ENCODE measurements around the gene RNF152. TPM values are rescaled to one million over a fixed set of nuclear protein-coding genes. Genes with fewer than 3 reads are reported as not detected.

RNF152 gene
- total RNA-seq, 4 donors from 2014 or later, result 49.3 to 143 (median 95.2) TPM

GRCh38 chr18:61889541-61889940 lies 3.3 kb downstream of the RNF152 start:
- H3K4me1 ChIP-seq, result peaks cover 33% of the 10 kb centered on the region

GRCh38 chr18:61888622-61889021 lies 4.2 kb downstream of the RNF152 start:
- H3K27me3 ChIP-seq, result no peaks in the 10 kb centered on the region
- no peak for TF ChIP-seq CTCF (IDR thresholded peaks at IDR 0.05)
- no peak for TF ChIP-seq POLR2AphosphoS5 (IDR thresholded peaks at IDR 0.05)
- TF ChIP-seq POLR2A (IDR thresholded peaks at IDR 0.05), result no peak
- no peak for TF ChIP-seq EP300 (IDR thresholded peaks at IDR 0.05)
- DNase-seq (ENCODE audit: low spot score in 2 of 2), result no peak
- H3K9me3 ChIP-seq, result no peaks in the 10 kb centered on the region
- WGBS, result 78% methylated on average over 5 of the region's 5 CpGs
- H3K27ac ChIP-seq, result no peak overlapping the region
- peak overlapping the region; percentile 9 for H3K4me3 ChIP-seq
- peaks cover 10% of the 10 kb centered on the region for H3K36me3 ChIP-seq
- H3K4me1 ChIP-seq, result peaks cover 32% of the 10 kb centered on the region

More at GRCh38 chr18:61889541-61889940, 3.3 kb downstream of the RNF152 start:
- no peaks in the 10 kb centered on the region for H3K27me3 ChIP-seq
- H3K36me3 ChIP-seq, result peaks cover 10% of the 10 kb centered on the region
- H3K27ac ChIP-seq, result no peak overlapping the region
- DNase-seq (ENCODE audit: low spot score in 2 of 2), result no peak
- TF ChIP-seq POLR2A (IDR thresholded peaks at IDR 0.05) (no peak), EP300 (IDR thresholded peaks at IDR 0.05) (no peak), CTCF (IDR thresholded peaks at IDR 0.05) (no peak)
- H3K9me3 ChIP-seq, result no peaks in the 10 kb centered on the region
- H3K4me3 ChIP-seq, result peak overlapping the region; percentile 9
- WGBS, result 81% methylated on average over 1 of the region's 1 CpG

- no peak for TF ChIP-seq EP300 (IDR thresholded peaks at IDR 0.05)
- Histone ChIP-seq H3K9me3 (no peaks in the 10 kb centered on the region), H3K36me3 (peaks cover 10% of the 10 kb centered on the region), H3K27me3 (no peaks in the 10 kb centered on the region), H3K4me3 (no peak overlapping the region), H3K4me1 (peaks cover 37% of the 10 kb centered on the region), H3K27ac (no peak overlapping the region)
- no peak for DNase-seq (ENCODE audit: low spot score in 2 of 2)
- WGBS, result 82% methylated on average over 6 of the region's 6 CpGs
These were observed 5.0 kb downstream of the RNF152 start for GRCh38 chr18:61887838-61888237.

GRCh38 chr18:61883547-61883946 lies 9.3 kb downstream of the RNF152 start:
- DNase-seq (ENCODE audit: low spot score in 2 of 2), result no peak
- H3K9me3 ChIP-seq, result no peaks in the 10 kb centered on the region
- H3K36me3 ChIP-seq, result peaks cover 12% of the 10 kb centered on the region
- H3K4me1 ChIP-seq, result peaks cover 28% of the 10 kb centered on the region
- TF ChIP-seq CTCF (IDR thresholded peaks at IDR 0.05) (no peak), EP300 (IDR thresholded peaks at IDR 0.05) (no peak), POLR2A (IDR thresholded peaks at IDR 0.05) (no peak), POLR2AphosphoS5 (IDR thresholded peaks at IDR 0.05) (no peak)
- H3K27me3 ChIP-seq, result no peaks in the 10 kb centered on the region
- H3K4me3 ChIP-seq, result no peak overlapping the region
- no peak overlapping the region for H3K27ac ChIP-seq
- 96% methylated on average over 2 of the region's 2 CpGs for WGBS

GRCh38 chr18:61882296-61883004 lies 10.4 kb downstream of the RNF152 start:
- Histone ChIP-seq H3K4me3 (no peak overlapping the region), H3K27ac (peak overlapping the region; percentile 41), H3K27me3 (no peaks in the 10 kb centered on the region), H3K9me3 (no peaks in the 10 kb centered on the region), H3K4me1 (peaks cover 24% of the 10 kb centered on the region), H3K36me3 (peaks cover 12% of the 10 kb centered on the region)
- DNase-seq (ENCODE audit: low spot score in 2 of 2), result no peak
- TF ChIP-seq EP300 (IDR thresholded peaks at IDR 0.05), result no peak
- TF ChIP-seq POLR2AphosphoS5 (IDR thresholded peaks at IDR 0.05), result no peak
- 59% methylated on average over 4 of the region's 4 CpGs for WGBS

GRCh38 chr18:61876899-61877298 lies 15.9 kb downstream of the RNF152 start:
- TF ChIP-seq POLR2AphosphoS5 (IDR thresholded peaks at IDR 0.05), result no peak
- no peak for TF ChIP-seq EP300 (IDR thresholded peaks at IDR 0.05)
- TF ChIP-seq CTCF (IDR thresholded peaks at IDR 0.05), result no peak
- no peak for TF ChIP-seq POLR2A (IDR thresholded peaks at IDR 0.05)
- WGBS, result 90% methylated on average over 4 of the region's 4 CpGs
- Histone ChIP-seq H3K9me3 (no peaks in the 10 kb centered on the region), H3K4me1 (peaks cover 10% of the 10 kb centered on the region), H3K36me3 (peaks cover 6% of the 10 kb centered on the region), H3K27me3 (no peaks in the 10 kb centered on the region), H3K4me3 (no peak overlapping the region), H3K27ac (no peak overlapping the region)
- DNase-seq (ENCODE audit: low spot score in 2 of 2), result no peak
